OCI-LY1 (cell line): ENCODE results near the gene ACVR1C.

Experiments used
- CTCF ChIP-seq: fragments of 200-600 bp; sonication (generic), shearing (Covaris generic); IDR thresholded peaks from 2 replicates; pipeline ENCODE4 v1.5.1; 2017; ENCODE audit warnings: mild to moderate bottlenecking, antibody characterized with exemption, low read length, moderate library complexity, mixed read lengths
- EZH2 ChIP-seq: fragments of 200-600 bp; sonication (generic), shearing (Covaris generic); IDR thresholded peaks from 2 replicates; pipeline ENCODE4 v1.8.0; 2017; ENCODE audit warnings: borderline replicate concordance, mixed run types, mild to moderate bottlenecking, antibody characterized with exemption, low read length, moderate library complexity, mixed read lengths

DNA sequence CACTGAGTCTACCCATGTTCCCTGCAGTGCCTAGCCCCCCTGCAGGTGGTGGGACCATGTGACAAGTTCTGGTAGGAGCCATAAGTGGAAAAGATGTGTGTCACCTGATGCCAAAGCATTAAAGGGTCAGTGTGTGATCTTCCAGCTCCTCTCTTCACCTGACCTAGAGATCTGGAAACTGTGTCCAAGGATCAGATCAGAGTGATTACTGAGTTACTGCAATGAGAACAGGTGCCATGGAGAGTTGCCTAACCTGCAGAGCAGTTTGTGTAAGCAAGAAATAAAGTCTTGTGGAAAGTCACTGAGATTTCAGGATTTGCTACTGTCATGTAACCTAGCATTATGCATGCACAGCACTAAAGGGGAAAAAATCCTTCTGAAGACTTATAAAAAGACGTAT lies 90.6 kb downstream of the ACVR1C start:
- no peak for TF ChIP-seq CTCF
- TF ChIP-seq EZH2 = no peak
